GM23248 (cell line): Measurements from ENCODE around the gene CCNB2. TPM values are rescaled to one million over a fixed set of nuclear protein-coding genes. Genes with fewer than 3 reads are reported as not detected.

ENCODE experiments used
- DNase-seq: peaks from one replicate; pipeline ENCODE4 v3.0.0-alpha.2; 2015
- H2AFZ ChIP-seq: fragments of 200-600 bp; sonication (generic); 2 replicates; pipeline ENCODE4 v1.6.1; 2016; ENCODE audit warnings: antibody characterized with exemption
- H3F3A ChIP-seq: fragments of 200-600 bp; sonication (generic); 2 replicates; pipeline ENCODE4 v1.6.1; 2016; ENCODE audit warnings: mild to moderate bottlenecking, antibody characterized with exemption, mixed run types; ENCODE audit not compliant: insufficient read depth
- H3K27ac ChIP-seq: fragments of 200-600 bp; sonication (generic); 2 replicates; pipeline ENCODE4 v1.5.1; 2016; ENCODE audit warnings: mild to moderate bottlenecking
- H3K27me3 ChIP-seq: fragments of 200-600 bp; sonication (generic); replicated peaks from 2 replicates; pipeline ENCODE4 v1.6.1; 2016; ENCODE audit warnings: mild to moderate bottlenecking; ENCODE audit not compliant: insufficient read depth
- H3K36me3 ChIP-seq: fragments of 200-600 bp; sonication (generic); 2 replicates; pipeline ENCODE4 v1.6.1; 2016; ENCODE audit warnings: low read depth, mild to moderate bottlenecking
- H3K4me1 ChIP-seq: fragments of 200-600 bp; sonication (generic); 2 replicates; pipeline ENCODE4 v1.6.1; 2016; ENCODE audit warnings: mild to moderate bottlenecking; ENCODE audit not compliant: insufficient read depth
- H3K4me2 ChIP-seq: fragments of 200-600 bp; sonication (generic); one replicate; pipeline ENCODE4 v1.6.1; 2016; ENCODE audit warnings: mild to moderate bottlenecking; ENCODE audit not compliant: unreplicated experiment
- H3K4me3 ChIP-seq: fragments of 200-600 bp; sonication (generic); 2 replicates; pipeline ENCODE4 v1.5.1; 2016; ENCODE audit warnings: mild to moderate bottlenecking
- H3K79me2 ChIP-seq: fragments of 200-600 bp; sonication (generic); 2 replicates; pipeline ENCODE4 v1.6.1; 2016; ENCODE audit warnings: mild to moderate bottlenecking; ENCODE audit not compliant: insufficient read depth
- H3K9ac ChIP-seq: fragments of 200-600 bp; sonication (generic); 2 replicates; pipeline ENCODE4 v1.6.1; 2016; ENCODE audit warnings: mild to moderate bottlenecking
- H3K9me2 ChIP-seq: fragments of 200-600 bp; sonication (generic); 2 replicates; pipeline ENCODE4 v1.6.1; 2016; ENCODE audit warnings: mixed run types, mild to moderate bottlenecking, moderate library complexity; ENCODE audit not compliant: insufficient read depth
- H3K9me3 ChIP-seq: fragments of 200-600 bp; sonication (generic); one replicate; pipeline ENCODE4 v1.6.1; 2017; ENCODE audit warnings: low read depth
- H4K20me1 ChIP-seq: fragments of 200-600 bp; sonication (generic); 2 replicates; pipeline ENCODE4 v1.6.0; 2016; ENCODE audit not compliant: insufficient read depth
- EZH2 ChIP-seq: fragments of 200-600 bp; sonication (generic); IDR thresholded peaks from 2 replicates; pipeline ENCODE4 v1.6.1; 2018; ENCODE audit warnings: antibody characterized with exemption, mild to moderate bottlenecking; ENCODE audit not compliant: insufficient read depth, poor library complexity, severe bottlenecking
- EZH2phosphoT487 ChIP-seq: fragments of 200-600 bp; sonication (generic); IDR thresholded peaks from 2 replicates; pipeline ENCODE4 v1.6.1; 2018; ENCODE audit warnings: antibody characterized with exemption, moderate library complexity, mild to moderate bottlenecking, low read depth; ENCODE audit not compliant: insufficient read depth
- WGBS, 2 experiments: methylation state at CpG; one replicate each; pipeline ENCODE4 v1.1.6; 2015 to 2017; ENCODE audit warnings: low lambda C conversion rate in 2 of 2, low coverage in 1 of 2; ENCODE audit errors: missing lambda C conversion rate in 2 of 2; 5-methylcytosine and 5-hydroxymethylcytosine counted together
- in situ Hi-C: fragments of 300-500 bp; cut with MboI; formaldehyde crosslinking; loops from 2 replicates; pipeline ENCODE4 v1.15.0; 2020
- polyA plus RNA-seq: library from polyadenylated mRNA; unstranded; fragments of >200 nt; fragmentation: Nextera tagmentation; extraction: Ambion mirVana; gene quantifications from 2 replicates; pipeline ENCODE4 v1.2.1, GENCODE V29; 2016
- total RNA-seq: library from RNA; depleted of rRNA; stranded (reverse); fragments of >200 nt; shearing (Covaris generic); gene quantifications from 2 replicates; pipeline ENCODE4 v1.2.3, GENCODE V29; 2014

Gene CCNB2
- total and polyA plus RNA-seq, 2 experiments from 2014 or later = 23.2 to 33.9 TPM

- no peaks in the 10 kb centered on the region for H3K9me2 ChIP-seq
- peak overlapping the region; percentile 71 for H3K4me2 ChIP-seq
- WGBS, 2 experiments = 4 to 7% methylated on average over 3 of the region's 3 CpGs
- TF ChIP-seq EZH2 (no peak), EZH2phosphoT487 (no peak)
- H4K20me1 ChIP-seq = no peaks in the 10 kb centered on the region
- H3K9me3 ChIP-seq = no peaks in the 10 kb centered on the region
- peak overlapping the region; percentile 98 for H3K27ac ChIP-seq
- H3K9ac ChIP-seq = peak overlapping the region; percentile 81
- H3K79me2 ChIP-seq = peaks cover 15% of the 10 kb centered on the region; the same call in 1 of the 2 replicates
- H2AFZ ChIP-seq = no peak overlapping the region
- H3K4me1 ChIP-seq = peaks cover 57% of the 10 kb centered on the region
- H3K36me3 ChIP-seq = peaks cover 30% of the 10 kb centered on the region
- peaks cover 67% of the 10 kb centered on the region for H3F3A ChIP-seq
- in situ Hi-C loops = loop anchor here (10.0 kb wide), 1 partner anchor 326 kb away; no protein-coding TSS in a partner anchor
- H3K4me3 ChIP-seq = 0 out of 2 replicates have a peak overlapping the region, but pooled peaks have one; percentile 7
- H3K27me3 ChIP-seq = no peaks in the 10 kb centered on the region
- peak; percentile 92 for DNase-seq
These were observed 64.3 kb downstream of the CCNB2 start for GRCh38 chr15:59169251-59169708.

GRCh38 chr15:59170295-59171066 lies 65.5 kb downstream of the CCNB2 start:
- Histone ChIP-seq H3K79me2 (peaks cover 11% of the 10 kb centered on the region; the same call in 1 of the 2 replicates), H2AFZ (no peak overlapping the region)

GRCh38 chr15:59171067-59171397 lies 66.1 kb downstream of the CCNB2 start:
- in situ Hi-C loops = no loop called here
- Histone ChIP-seq H2AFZ (no peak overlapping the region), H3K4me1 (peaks cover 67% of the 10 kb centered on the region), H3F3A (peaks cover 84% of the 10 kb centered on the region), H3K27me3 (no peaks in the 10 kb centered on the region), H3K9ac (peak overlapping the region; percentile 81), H3K36me3 (peaks cover 20% of the 10 kb centered on the region), H3K4me2 (peak overlapping the region; percentile 71), H3K9me3 (no peaks in the 10 kb centered on the region), H4K20me1 (no peaks in the 10 kb centered on the region), H3K9me2 (no peaks in the 10 kb centered on the region), H3K27ac (peak overlapping the region; percentile 98), H3K4me3 (no peak overlapping the region), H3K79me2 (peaks cover 11% of the 10 kb centered on the region; the same call in 1 of the 2 replicates)
- TF ChIP-seq EZH2phosphoT487 (no peak), EZH2 (no peak)
- WGBS, 2 experiments = 71% methylated on average over 8 of the region's 8 CpGs
- no peak for DNase-seq

More at GRCh38 chr15:59170295-59171066, 65.5 kb downstream of the CCNB2 start:
- TF ChIP-seq EZH2 = no peak
- no peak for TF ChIP-seq EZH2phosphoT487
- Histone ChIP-seq H3K27ac (peak overlapping the region; percentile 98), H3K9me2 (no peaks in the 10 kb centered on the region), H3K4me2 (peak overlapping the region; percentile 71), H3K36me3 (peaks cover 26% of the 10 kb centered on the region), H4K20me1 (no peaks in the 10 kb centered on the region), H3K9me3 (no peaks in the 10 kb centered on the region), H3K4me1 (peaks cover 67% of the 10 kb centered on the region), H3K4me3 (peak overlapping the region; percentile 7; the same call in 1 of the 2 replicates), H3K27me3 (no peaks in the 10 kb centered on the region), H3K9ac (peak overlapping the region; percentile 81), H3F3A (peaks cover 79% of the 10 kb centered on the region)
- in situ Hi-C loops = no loop called here
- WGBS, 2 experiments = 4 to 5% methylated on average over 12 of the region's 12 CpGs
- DNase-seq = peak; percentile 93

GRCh38 chr15:59172289-59172901 lies 67.4 kb downstream of the CCNB2 start:
- in situ Hi-C loops = no loop called here
- Histone ChIP-seq H3K9ac (no peak overlapping the region), H2AFZ (no peak overlapping the region), H3K27ac (no peak overlapping the region), H3K36me3 (peaks cover 18% of the 10 kb centered on the region), H3K4me1 (peaks cover 63% of the 10 kb centered on the region), H3K4me3 (no peak overlapping the region), H4K20me1 (no peaks in the 10 kb centered on the region), H3K9me3 (no peaks in the 10 kb centered on the region), H3F3A (peaks cover 94% of the 10 kb centered on the region), H3K79me2 (no peaks in the 10 kb centered on the region), H3K27me3 (no peaks in the 10 kb centered on the region), H3K9me2 (no peaks in the 10 kb centered on the region), H3K4me2 (no peak overlapping the region)
- WGBS, 2 experiments = 94 to 96% methylated on average over 7 of the region's 7 CpGs
- TF ChIP-seq EZH2 (no peak), EZH2phosphoT487 (no peak)
- peak; percentile 16 for DNase-seq
